ENCODE data around the gene ZBTB7C.

- TF ChIP-seq LEF1 (IDR thresholded peaks at IDR 0.05; ENCODE audit: borderline replicate concordance) = no peak
- no peak for TF ChIP-seq HDGF (IDR thresholded peaks at IDR 0.05; ENCODE audit: borderline replicate concordance)
Observed at GRCh38 chr18:48002933-48003365, 406.2 kb downstream of the ZBTB7C start.
